ENCODE results near the gene GNG4. TPM values are rescaled to one million over a fixed set of nuclear protein-coding genes. Genes with fewer than 3 reads are reported as not detected.
"Not testable (repeated sequence)": the region's sequence is repeated elsewhere in the genome, so short reads cannot be mapped to it uniquely, and the experiment has no call there.

GNG4 gene
- total and polyA plus RNA-seq, 4 donors = 16.2 to 132 (median 78.6) TPM

- H3K4me1 ChIP-seq (ENCODE audit: control insufficient read depth, insufficient read depth, low read length) = no peaks in the 10 kb centered on the region
- no peaks in the 10 kb centered on the region for H3K27me3 ChIP-seq (ENCODE audit: control insufficient read depth, insufficient read depth, low read length)
- H3K4me3 ChIP-seq (ENCODE audit: low read depth, low read length) = no peak overlapping the region
- 92% methylated on average over 2 of the region's 2 CpGs for whole genome bisulfite sequencing (ENCODE audit: insufficient coverage)
- no peak for DNase-seq (ENCODE audit: low read depth in 4 of 6, low spot score in 6 of 6)
- peaks cover 10% of the 10 kb centered on the region for H3K36me3 ChIP-seq (ENCODE audit: control insufficient read depth, insufficient read depth, low read length)
- no peaks in the 10 kb centered on the region for H3K9me3 ChIP-seq (ENCODE audit: control insufficient read depth, insufficient read depth, low read length)
- H3K27ac ChIP-seq (ENCODE audit: low read depth, low read length) = no peak overlapping the region
Measured at GRCh38 chr1:235573880-235574279, 75.7 kb downstream of the GNG4 start.

DNA sequence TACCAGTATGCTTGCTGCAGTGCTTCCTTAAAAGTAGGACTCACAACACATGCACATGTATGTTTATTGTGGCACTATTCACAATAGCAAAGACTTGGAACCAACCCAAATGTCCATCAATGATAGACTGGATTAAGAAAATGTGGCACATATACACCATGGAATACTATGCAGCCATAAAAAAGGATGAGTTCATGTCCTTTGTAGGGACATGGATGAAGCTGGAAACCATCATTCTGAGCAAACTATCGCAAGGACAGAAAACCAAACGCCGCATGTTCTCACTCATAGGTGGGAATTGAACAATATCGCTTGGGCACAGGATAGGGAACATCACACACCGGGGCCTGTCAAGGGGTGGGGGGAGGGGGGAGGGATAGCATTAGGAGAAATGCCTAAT, 76.6 kb downstream of the GNG4 start:
- not testable (repeated sequence) for H3K4me1 ChIP-seq (ENCODE audit: control insufficient read depth, insufficient read depth, low read length)
- H3K36me3 ChIP-seq (ENCODE audit: control insufficient read depth, insufficient read depth, low read length) = peaks cover 10% of the 10 kb centered on the region
- 100% methylated on average over 1 of the region's 5 CpGs for WGBS (ENCODE audit: insufficient coverage)

DNA sequence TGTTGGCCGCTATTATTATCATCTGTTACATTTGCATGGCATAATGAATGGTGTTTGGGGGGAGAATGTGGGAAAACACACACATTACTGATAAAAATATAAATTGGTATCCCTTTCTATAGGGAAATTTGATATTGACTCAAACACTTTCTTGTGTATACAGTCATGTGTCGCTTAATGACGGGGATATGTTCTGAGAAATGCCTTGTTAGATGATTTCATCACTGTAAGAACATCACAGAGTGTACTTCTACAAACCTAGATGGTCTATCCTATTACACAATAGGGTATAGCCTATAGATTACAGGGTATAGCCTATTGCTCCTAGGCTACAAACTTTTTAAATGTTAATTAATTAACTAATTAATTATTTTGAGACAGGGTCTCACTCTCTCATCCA, 78.1 kb downstream of the GNG4 start:
- Histone ChIP-seq H3K4me3 (ENCODE audit: low read depth, low read length) (no peak overlapping the region), H3K27ac (ENCODE audit: low read depth, low read length) (no peak overlapping the region), H3K36me3 (ENCODE audit: control insufficient read depth, insufficient read depth, low read length) (peaks cover 3% of the 10 kb centered on the region), H3K9me3 (ENCODE audit: control insufficient read depth, insufficient read depth, low read length) (no peaks in the 10 kb centered on the region), H3K27me3 (ENCODE audit: control insufficient read depth, insufficient read depth, low read length) (no peaks in the 10 kb centered on the region), H3K4me1 (ENCODE audit: control insufficient read depth, insufficient read depth, low read length) (no peaks in the 10 kb centered on the region)
- DNase-seq (ENCODE audit: low read depth in 4 of 6, low spot score in 6 of 6) = no peak
- no CpG with 5 or more reads among the region's 3 CpGs for WGBS (ENCODE audit: insufficient coverage)

More for the DNA sequence above, 76.6 kb downstream of the GNG4 start:
- H3K27me3 ChIP-seq (ENCODE audit: control insufficient read depth, insufficient read depth, low read length); DNase-seq (ENCODE audit: low read depth in 4 of 6, low spot score in 6 of 6); H3K9me3 ChIP-seq (ENCODE audit: control insufficient read depth, insufficient read depth, low read length); H3K27ac ChIP-seq (ENCODE audit: low read depth, low read length); H3K4me3 ChIP-seq (ENCODE audit: low read depth, low read length): not testable (repeated sequence)

GRCh38 chr1:235567812-235568503, 81.6 kb downstream of the GNG4 start:
- Histone ChIP-seq H3K27me3 (ENCODE audit: control insufficient read depth, insufficient read depth, low read length) (no peaks in the 10 kb centered on the region), H3K4me3 (ENCODE audit: low read depth, low read length) (no peak overlapping the region), H3K36me3 (ENCODE audit: control insufficient read depth, insufficient read depth, low read length) (peaks cover 2% of the 10 kb centered on the region), H3K4me1 (ENCODE audit: control insufficient read depth, insufficient read depth, low read length) (no peaks in the 10 kb centered on the region), H3K9me3 (ENCODE audit: control insufficient read depth, insufficient read depth, low read length) (no peaks in the 10 kb centered on the region), H3K27ac (ENCODE audit: low read depth, low read length) (no peak overlapping the region)
- WGBS (ENCODE audit: insufficient coverage) = 94% methylated on average over 5 of the region's 7 CpGs
- no peak for DNase-seq (ENCODE audit: low read depth in 4 of 6, low spot score in 6 of 6)

GRCh38 chr1:235566084-235566483, 83.5 kb downstream of the GNG4 start:
- no peak for DNase-seq (ENCODE audit: low read depth in 4 of 6, low spot score in 6 of 6)
- Histone ChIP-seq H3K27me3 (ENCODE audit: control insufficient read depth, insufficient read depth, low read length) (no peaks in the 10 kb centered on the region), H3K9me3 (ENCODE audit: control insufficient read depth, insufficient read depth, low read length) (no peaks in the 10 kb centered on the region), H3K4me1 (ENCODE audit: control insufficient read depth, insufficient read depth, low read length) (no peaks in the 10 kb centered on the region), H3K4me3 (ENCODE audit: low read depth, low read length) (no peak overlapping the region), H3K36me3 (ENCODE audit: control insufficient read depth, insufficient read depth, low read length) (peaks cover 3% of the 10 kb centered on the region), H3K27ac (ENCODE audit: low read depth, low read length) (no peak overlapping the region)
- WGBS (ENCODE audit: insufficient coverage) = 39% methylated on average over 8 of the region's 8 CpGs

GRCh38 chr1:235563513-235564061, 86.0 kb downstream of the GNG4 start:
- no peak overlapping the region for H3K27ac ChIP-seq (ENCODE audit: low read depth, low read length)
- no peak overlapping the region for H3K4me3 ChIP-seq (ENCODE audit: low read depth, low read length)
- no peaks in the 10 kb centered on the region for H3K4me1 ChIP-seq (ENCODE audit: control insufficient read depth, insufficient read depth, low read length)
- H3K9me3 ChIP-seq (ENCODE audit: control insufficient read depth, insufficient read depth, low read length) = no peaks in the 10 kb centered on the region
- H3K36me3 ChIP-seq (ENCODE audit: control insufficient read depth, insufficient read depth, low read length) = peaks cover 3% of the 10 kb centered on the region
- WGBS (ENCODE audit: insufficient coverage) = no CpG with 5 or more reads among the region's 1 CpG
- no peak for DNase-seq (ENCODE audit: low read depth in 4 of 6, low spot score in 6 of 6)
- no peaks in the 10 kb centered on the region for H3K27me3 ChIP-seq (ENCODE audit: control insufficient read depth, insufficient read depth, low read length)

DNA sequence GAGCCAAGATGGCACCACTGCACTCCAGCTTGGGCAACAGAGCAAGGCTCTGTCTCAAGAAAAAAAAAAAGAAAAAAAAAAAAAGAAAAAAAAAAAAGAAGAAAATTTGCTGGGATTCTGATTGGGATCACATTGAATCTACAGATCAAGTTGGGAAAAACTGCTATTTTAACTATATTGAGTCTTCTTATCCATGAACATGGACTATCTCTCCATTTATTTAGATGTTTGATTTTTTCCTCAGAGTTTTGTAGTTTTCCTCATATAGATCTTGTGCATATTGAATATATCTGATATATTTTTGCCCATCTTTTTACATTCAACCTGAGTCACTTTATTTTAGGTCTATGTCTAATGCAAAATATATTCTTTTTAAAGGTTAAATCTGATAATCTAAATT, 87.0 kb downstream of the GNG4 start:
- H3K9me3 ChIP-seq (ENCODE audit: control insufficient read depth, insufficient read depth, low read length) = no peaks in the 10 kb centered on the region
- H3K27ac ChIP-seq (ENCODE audit: low read depth, low read length) = no peak overlapping the region
- peaks cover 2% of the 10 kb centered on the region for H3K4me1 ChIP-seq (ENCODE audit: control insufficient read depth, insufficient read depth, low read length)
- H3K4me3 ChIP-seq (ENCODE audit: low read depth, low read length) = no peak overlapping the region
- DNase-seq (ENCODE audit: low read depth in 4 of 6, low spot score in 6 of 6) = no peak
- H3K27me3 ChIP-seq (ENCODE audit: control insufficient read depth, insufficient read depth, low read length) = no peaks in the 10 kb centered on the region
- H3K36me3 ChIP-seq (ENCODE audit: control insufficient read depth, insufficient read depth, low read length) = peaks cover 3% of the 10 kb centered on the region

DNA sequence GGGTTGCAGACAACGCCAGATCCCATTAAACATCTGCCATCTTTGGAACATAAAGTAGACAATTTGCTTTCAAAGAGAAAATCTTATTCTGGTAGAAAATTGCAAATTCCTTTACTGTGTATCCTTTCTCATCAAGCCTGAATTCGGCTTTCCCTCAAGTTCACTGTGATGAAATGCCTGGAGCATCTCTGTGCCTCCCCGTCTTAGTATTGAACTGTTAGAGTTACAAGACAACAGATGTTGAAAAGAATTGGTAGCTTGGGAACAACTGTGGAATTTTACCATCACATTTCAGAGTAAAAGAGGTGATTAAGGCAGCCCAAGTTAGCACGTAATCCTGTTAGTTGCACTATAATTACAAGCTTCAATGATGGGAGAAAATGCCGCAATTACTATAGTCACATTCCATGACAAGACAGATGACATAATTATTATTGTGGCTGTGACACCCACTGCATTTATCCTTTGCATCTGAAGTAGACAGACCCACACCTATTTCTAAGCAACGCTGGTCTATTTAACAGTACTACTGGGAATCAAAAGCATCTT, 90.9 kb downstream of the GNG4 start:
- no peak overlapping the region for H3K4me3 ChIP-seq (ENCODE audit: low read depth, low read length)
- H3K4me1 ChIP-seq (ENCODE audit: control insufficient read depth, insufficient read depth, low read length) = peaks cover 4% of the 10 kb centered on the region
- no peaks in the 10 kb centered on the region for H3K9me3 ChIP-seq (ENCODE audit: control insufficient read depth, insufficient read depth, low read length)
- H3K36me3 ChIP-seq (ENCODE audit: control insufficient read depth, insufficient read depth, low read length) = peaks cover 3% of the 10 kb centered on the region
- 51% methylated on average over 2 of the region's 6 CpGs for WGBS (ENCODE audit: insufficient coverage)
- H3K27ac ChIP-seq (ENCODE audit: low read depth, low read length) = no peak overlapping the region
- DNase-seq (ENCODE audit: low read depth in 4 of 6, low spot score in 6 of 6) = peak in 4 of 6 donors; percentile 13 to 94 (median 35)
- no peaks in the 10 kb centered on the region for H3K27me3 ChIP-seq (ENCODE audit: control insufficient read depth, insufficient read depth, low read length)

- Histone ChIP-seq H3K4me1 (ENCODE audit: control insufficient read depth, insufficient read depth, low read length) (peaks cover 4% of the 10 kb centered on the region), H3K36me3 (ENCODE audit: control insufficient read depth, insufficient read depth, low read length) (no peaks in the 10 kb centered on the region), H3K27me3 (ENCODE audit: control insufficient read depth, insufficient read depth, low read length) (no peaks in the 10 kb centered on the region), H3K4me3 (ENCODE audit: low read depth, low read length) (no peak overlapping the region), H3K27ac (ENCODE audit: low read depth, low read length) (no peak overlapping the region), H3K9me3 (ENCODE audit: control insufficient read depth, insufficient read depth, low read length) (no peaks in the 10 kb centered on the region)
- WGBS (ENCODE audit: insufficient coverage) = 88% methylated on average over 6 of the region's 8 CpGs
- DNase-seq (ENCODE audit: low read depth in 4 of 6, low spot score in 6 of 6) = no peak
Measured at GRCh38 chr1:235557495-235557894, 92.1 kb downstream of the GNG4 start.

DNA sequence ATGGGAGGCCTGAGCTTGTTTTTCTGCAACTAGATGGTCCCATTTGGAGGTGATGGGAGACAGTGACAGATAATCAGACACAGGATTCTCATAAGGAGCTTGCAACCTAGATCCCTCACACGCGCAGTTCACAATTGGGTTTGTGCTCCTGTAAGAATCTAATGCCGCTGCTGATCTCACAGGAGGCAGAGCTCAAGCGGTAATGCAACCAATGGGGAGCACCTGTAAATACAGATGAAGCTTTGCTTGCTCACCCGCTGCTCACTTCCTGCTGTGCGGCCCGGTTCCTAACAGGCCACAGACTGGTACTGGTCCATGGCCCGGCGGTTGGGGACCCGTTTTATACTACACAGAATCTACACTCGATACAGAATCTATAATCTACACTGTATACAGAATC, 92.8 kb downstream of the GNG4 start:
- WGBS (ENCODE audit: insufficient coverage) = 94% methylated on average over 10 of the region's 11 CpGs
- no peaks in the 10 kb centered on the region for H3K27me3 ChIP-seq (ENCODE audit: control insufficient read depth, insufficient read depth, low read length)

More for the DNA sequence above, 92.8 kb downstream of the GNG4 start:
- Histone ChIP-seq H3K4me3 (ENCODE audit: low read depth, low read length) (no peak overlapping the region), H3K36me3 (ENCODE audit: control insufficient read depth, insufficient read depth, low read length) (peaks cover 4% of the 10 kb centered on the region), H3K9me3 (ENCODE audit: control insufficient read depth, insufficient read depth, low read length) (no peaks in the 10 kb centered on the region), H3K4me1 (ENCODE audit: control insufficient read depth, insufficient read depth, low read length) (peaks cover 4% of the 10 kb centered on the region), H3K27ac (ENCODE audit: low read depth, low read length) (no peak overlapping the region)
- DNase-seq (ENCODE audit: low read depth in 4 of 6, low spot score in 6 of 6) = no peak

Measured in spinal cord (tissue), 10 donors.